Measurements from ENCODE around the gene RMRP. TPM values are rescaled to one million over a fixed set of nuclear protein-coding genes. Genes with fewer than 3 reads are reported as not detected.

RMRP gene
- total and polyA plus RNA-seq, 10 of the 15 experiments (the other 5 are each of a cell fraction or from before 2014, with no cell fraction given), result 12.0 to 42,450 (median 6,418) TPM; not detected in 4

Small RNA genes within 50 kb of the gene (microRNA-seq; reads per million reads assigned to microRNA genes)
- 1.5 reads per million for gene MIR4667

Small RNA genes within 50 kb of the gene (small RNA-seq; reads per million reads assigned to genes)
- gene MIR4667 (0.12 reads per million), gene RMRP (not detected), gene RN7SL22P (not detected)

Other genes with a start within 250 kb of the RMRP start
Only the 7 nearest of the 20 such genes appear.
- gene TESK1, start 52.8 kb downstream of the RMRP start, total RNA-seq (2014; rRNA removed), result 7.9 and 8.2 TPM in 2 replicates
- 4.6 and 4.9 TPM in 2 replicates for gene TESK1, start 52.8 kb downstream of the RMRP start, total RNA-seq (2014; rRNA removed; fragmentation: Illumina TruSeq; extraction: Trizol)
- 19.1 and 19.5 TPM in 2 replicates for gene TESK1, start 52.8 kb downstream of the RMRP start, total RNA-seq (2021)
- 7.2 and 9.9 TPM in 2 replicates for gene TESK1, start 52.8 kb downstream of the RMRP start, polyA plus RNA-seq (2011; rRNA removed)
- gene TESK1, start 52.8 kb downstream of the RMRP start, polyA plus RNA-seq (2014; fragmentation: Illumina TruSeq; extraction: Trizol), result 6.1 and 9.1 TPM in 2 replicates
- under 1 TPM in 1 of 2 experiments, not detected in 1; 0.16 TPM for gene TESK1, start 52.8 kb downstream of the RMRP start, polyA plus RNA-seq (2014; fragmentation: Nextera tagmentation; extraction: Ambion mirVana)
- gene TESK1, start 52.8 kb downstream of the RMRP start, polyA plus RNA-seq (2014; rRNA removed), result 13.0 and 14.3 TPM in 2 replicates
- 1 to 10 TPM in 1 of 2 experiments, under 1 TPM in 1; 0.88 to 2.9 TPM for gene TESK1, start 52.8 kb downstream of the RMRP start, polyA plus RNA-seq (2016; fragmentation: Nextera tagmentation; extraction: Ambion mirVana)
- gene CD72, start 39.6 kb downstream of the RMRP start, total RNA-seq (2014; rRNA removed), result 12.2 and 14.2 TPM in 2 replicates
- gene CD72, start 39.6 kb downstream of the RMRP start, total RNA-seq (2014; rRNA removed; fragmentation: Illumina TruSeq; extraction: Trizol), result 5.8 and 7.0 TPM in 2 replicates
- gene CD72, start 39.6 kb downstream of the RMRP start, total RNA-seq (2021), result 8.9 and 9.0 TPM in 2 replicates
- 3.0 and 3.1 TPM in 2 replicates for gene CD72, start 39.6 kb downstream of the RMRP start, polyA plus RNA-seq (2011; rRNA removed)
- 6.6 and 8.4 TPM in 2 replicates for gene CD72, start 39.6 kb downstream of the RMRP start, polyA plus RNA-seq (2014; fragmentation: Illumina TruSeq; extraction: Trizol)
- gene CD72, start 39.6 kb downstream of the RMRP start, polyA plus RNA-seq (2014; fragmentation: Nextera tagmentation; extraction: Ambion mirVana), result 1 to 10 TPM; 2.1 to 2.3 TPM
- gene CD72, start 39.6 kb downstream of the RMRP start, polyA plus RNA-seq (2014; rRNA removed), result 8.9 and 12.0 TPM in 2 replicates
- gene CD72, start 39.6 kb downstream of the RMRP start, polyA plus RNA-seq (2016; fragmentation: Nextera tagmentation; extraction: Ambion mirVana), result 1 to 10 TPM; 2.8 to 2.9 TPM
- gene SIT1, start 7.1 kb downstream of the RMRP start, total RNA-seq (2014; rRNA removed), result 115 and 119 TPM in 2 replicates
- 55.0 and 55.6 TPM in 2 replicates for gene SIT1, start 7.1 kb downstream of the RMRP start, total RNA-seq (2014; rRNA removed; fragmentation: Illumina TruSeq; extraction: Trizol)
- gene SIT1, start 7.1 kb downstream of the RMRP start, total RNA-seq (2021), result 83.3 and 84.9 TPM in 2 replicates
- gene SIT1, start 7.1 kb downstream of the RMRP start, polyA plus RNA-seq (2011; rRNA removed), result 20.1 and 29.1 TPM in 2 replicates
- gene SIT1, start 7.1 kb downstream of the RMRP start, polyA plus RNA-seq (2014; fragmentation: Illumina TruSeq; extraction: Trizol), result 26.3 and 44.9 TPM in 2 replicates
- 10 to 100 TPM in 1 of 2 experiments, under 1 TPM in 1; 0.97 to 12.1 TPM for gene SIT1, start 7.1 kb downstream of the RMRP start, polyA plus RNA-seq (2014; fragmentation: Nextera tagmentation; extraction: Ambion mirVana)
- 137 and 147 TPM in 2 replicates for gene SIT1, start 7.1 kb downstream of the RMRP start, polyA plus RNA-seq (2014; rRNA removed)
- gene SIT1, start 7.1 kb downstream of the RMRP start, polyA plus RNA-seq (2016; fragmentation: Nextera tagmentation; extraction: Ambion mirVana), result 10 to 100 TPM; 63.8 to 77.8 TPM
- gene CCDC107, start 273 bp upstream of the RMRP start, total RNA-seq (2014; rRNA removed), result 9.4 and 13.2 TPM in 2 replicates
- 6.2 and 6.3 TPM in 2 replicates for gene CCDC107, start 273 bp upstream of the RMRP start, total RNA-seq (2014; rRNA removed; fragmentation: Illumina TruSeq; extraction: Trizol)
- 10.6 and 11.8 TPM in 2 replicates for gene CCDC107, start 273 bp upstream of the RMRP start, total RNA-seq (2021)
- 8.6 and 10.5 TPM in 2 replicates for gene CCDC107, start 273 bp upstream of the RMRP start, polyA plus RNA-seq (2011; rRNA removed)
- gene CCDC107, start 273 bp upstream of the RMRP start, polyA plus RNA-seq (2014; fragmentation: Illumina TruSeq; extraction: Trizol), result 5.9 and 6.7 TPM in 2 replicates
- under 1 TPM; 0.19 to 0.90 TPM for gene CCDC107, start 273 bp upstream of the RMRP start, polyA plus RNA-seq (2014; fragmentation: Nextera tagmentation; extraction: Ambion mirVana)
- 14.3 and 16.0 TPM in 2 replicates for gene CCDC107, start 273 bp upstream of the RMRP start, polyA plus RNA-seq (2014; rRNA removed)
- 10 to 100 TPM; 15.6 to 18.3 TPM for gene CCDC107, start 273 bp upstream of the RMRP start, polyA plus RNA-seq (2016; fragmentation: Nextera tagmentation; extraction: Ambion mirVana)
- gene ARHGEF39, start 7.2 kb upstream of the RMRP start, total RNA-seq (2014; rRNA removed), result 6.6 and 7.6 TPM in 2 replicates
- 8.0 and 8.2 TPM in 2 replicates for gene ARHGEF39, start 7.2 kb upstream of the RMRP start, total RNA-seq (2014; rRNA removed; fragmentation: Illumina TruSeq; extraction: Trizol)
- gene ARHGEF39, start 7.2 kb upstream of the RMRP start, total RNA-seq (2021), result 12.4 and 14.1 TPM in 2 replicates
- gene ARHGEF39, start 7.2 kb upstream of the RMRP start, polyA plus RNA-seq (2011; rRNA removed), result 10.8 and 12.3 TPM in 2 replicates
- gene ARHGEF39, start 7.2 kb upstream of the RMRP start, polyA plus RNA-seq (2014; fragmentation: Illumina TruSeq; extraction: Trizol), result 12.4 and 15.2 TPM in 2 replicates
- gene ARHGEF39, start 7.2 kb upstream of the RMRP start, polyA plus RNA-seq (2014; fragmentation: Nextera tagmentation; extraction: Ambion mirVana), result 1 to 10 TPM; 2.0 to 5.0 TPM
- gene ARHGEF39, start 7.2 kb upstream of the RMRP start, polyA plus RNA-seq (2014; rRNA removed), result 14.8 TPM in 2 replicates
- 10 to 100 TPM; 25.3 to 28.9 TPM for gene ARHGEF39, start 7.2 kb upstream of the RMRP start, polyA plus RNA-seq (2016; fragmentation: Nextera tagmentation; extraction: Ambion mirVana)
- gene CA9, start 15.9 kb upstream of the RMRP start, total RNA-seq (2014; rRNA removed), result 2.7 and 5.8 TPM in 2 replicates
- gene CA9, start 15.9 kb upstream of the RMRP start, total RNA-seq (2014; rRNA removed; fragmentation: Illumina TruSeq; extraction: Trizol), result 0.89 and 1.3 TPM in 2 replicates
- gene CA9, start 15.9 kb upstream of the RMRP start, total RNA-seq (2021), result 4.0 TPM in 2 replicates
- 4.7 and 6.6 TPM in 2 replicates for gene CA9, start 15.9 kb upstream of the RMRP start, polyA plus RNA-seq (2011; rRNA removed)
- 0.68 and 1.2 TPM in 2 replicates for gene CA9, start 15.9 kb upstream of the RMRP start, polyA plus RNA-seq (2014; fragmentation: Illumina TruSeq; extraction: Trizol)
- gene CA9, start 15.9 kb upstream of the RMRP start, polyA plus RNA-seq (2014; fragmentation: Nextera tagmentation; extraction: Ambion mirVana), result 1 to 10 TPM in 1 of 2 experiments, under 1 TPM in 1; 0.79 to 1.2 TPM
- gene CA9, start 15.9 kb upstream of the RMRP start, polyA plus RNA-seq (2014; rRNA removed), result 1.2 and 2.6 TPM in 2 replicates
- gene CA9, start 15.9 kb upstream of the RMRP start, polyA plus RNA-seq (2016; fragmentation: Nextera tagmentation; extraction: Ambion mirVana), result under 1 TPM; 0.53 to 0.74 TPM
- gene TPM2, start 31.9 kb upstream of the RMRP start, total RNA-seq (2014; rRNA removed), result 0.65 and 1.7 TPM in 2 replicates
- gene TPM2, start 31.9 kb upstream of the RMRP start, total RNA-seq (2014; rRNA removed; fragmentation: Illumina TruSeq; extraction: Trizol), result 0.81 and 0.88 TPM in 2 replicates
- 2.4 and 3.9 TPM in 2 replicates for gene TPM2, start 31.9 kb upstream of the RMRP start, total RNA-seq (2021)
- gene TPM2, start 31.9 kb upstream of the RMRP start, polyA plus RNA-seq (2011; rRNA removed), result 8.7 and 9.3 TPM in 2 replicates
- gene TPM2, start 31.9 kb upstream of the RMRP start, polyA plus RNA-seq (2014; fragmentation: Illumina TruSeq; extraction: Trizol), result 0.59 and 0.71 TPM in 2 replicates
- gene TPM2, start 31.9 kb upstream of the RMRP start, polyA plus RNA-seq (2014; fragmentation: Nextera tagmentation; extraction: Ambion mirVana), result under 1 TPM; 0.11 to 0.13 TPM
- gene TPM2, start 31.9 kb upstream of the RMRP start, polyA plus RNA-seq (2014; rRNA removed), result 2.3 and 2.5 TPM in 2 replicates
- gene TPM2, start 31.9 kb upstream of the RMRP start, polyA plus RNA-seq (2016; fragmentation: Nextera tagmentation; extraction: Ambion mirVana), result 1 to 10 TPM in 1 of 2 experiments, under 1 TPM in 1; 0.83 to 1.3 TPM